A673 (cell line): ENCODE data around the gene CTSD. TPM values are rescaled to one million over a fixed set of nuclear protein-coding genes. Genes with fewer than 3 reads are reported as not detected.

Experiments used
- BruUV-seq: library from RNA; stranded (reverse); fragments of 400-500 nt; replicated peaks from 2 replicates; lab custom pipeline; 2021; lab: Mats Ljungman, UMichigan
- CTCF ChIA-PET: fragments of 300-600 bp; sonication (Branson Sonifier 250); formaldehyde crosslinking; loops from one replicate; lab custom pipeline; 2022; ENCODE audit warnings: antibody characterized with exemption; lab: Charles Lee
- POLR2A ChIA-PET: fragments of 300-600 bp; sonication (Branson Sonifier 250); formaldehyde crosslinking; loops from one replicate; lab custom pipeline; 2022; ENCODE audit warnings: antibody characterized with exemption; ENCODE audit not compliant: low non-redundant PET; lab: Charles Lee
- DNase-seq: peaks from one replicate; pipeline ENCODE4 v3.0.0-alpha.2; 2015; ENCODE audit warnings: low spot score
- H3K27ac ChIP-seq: fragments of 200-600 bp; sonication (generic); 2 replicates; pipeline ENCODE4 v1.5.1; 2016; ENCODE audit warnings: mixed run types, low read depth, mild to moderate bottlenecking, mixed read lengths, antibody characterized with exemption, low read length; ENCODE audit not compliant: poor library complexity, severe bottlenecking
- H3K27me3 ChIP-seq: fragments of 200-600 bp; sonication (generic); replicated peaks from 2 replicates; pipeline ENCODE4 v1.6.1; 2017; ENCODE audit warnings: mixed run types, low read depth, mild to moderate bottlenecking, mixed read lengths, antibody characterized with exemption, low read length; ENCODE audit not compliant: insufficient read depth, poor library complexity
- H3K36me3 ChIP-seq: fragments of 200-600 bp; sonication (generic); 2 replicates; pipeline ENCODE4 v1.6.1; 2016; ENCODE audit warnings: mixed run types, mild to moderate bottlenecking, mixed read lengths, antibody characterized with exemption, low read length; ENCODE audit not compliant: insufficient read depth, poor library complexity, severe bottlenecking
- H3K4me1 ChIP-seq: fragments of 200-600 bp; sonication (generic); 2 replicates; pipeline ENCODE4 v1.6.1; 2017; ENCODE audit warnings: mixed run types, mild to moderate bottlenecking, mixed read lengths, antibody characterized with exemption, low read length; ENCODE audit not compliant: insufficient read depth, poor library complexity, severe bottlenecking
- H3K4me3 ChIP-seq: fragments of 200-600 bp; sonication (generic); 2 replicates; pipeline ENCODE4 v1.5.1; 2016; ENCODE audit warnings: low read depth, mixed run types, mild to moderate bottlenecking, mixed read lengths, low read length; ENCODE audit not compliant: poor library complexity, severe bottlenecking
- H3K9me3 ChIP-seq: fragments of 200-600 bp; sonication (generic); 2 replicates; pipeline ENCODE4 v1.6.1; 2016; ENCODE audit warnings: mixed run types, low read depth, mild to moderate bottlenecking, mixed read lengths, antibody characterized with exemption, low read length; ENCODE audit not compliant: poor library complexity, severe bottlenecking
- EZH2 ChIP-seq: fragments of 200-600 bp; sonication (generic); IDR thresholded peaks from 2 replicates; pipeline ENCODE4 v1.6.1; 2017; ENCODE audit warnings: borderline replicate concordance, low read depth, mild to moderate bottlenecking, mixed read lengths, antibody characterized with exemption, low read length; ENCODE audit not compliant: poor library complexity, severe bottlenecking
- intact Hi-C: fragments of 100-400 bp; cut with micrococcal nuclease; formaldehyde crosslinking; loops from one replicate; pipeline ENCODE4 v1.10.0; 2022; ENCODE audit not compliant: unreplicated experiment
- total RNA-seq: library from RNA; stranded (reverse); gene quantifications from 2 replicates; pipeline ENCODE4 v1.2.3, GENCODE V29; 2021
- TF ChIP-seq, protein P1 (sequence below): fragments of 300-800, 200-600 bp; sonication (generic); conservative IDR thresholded peaks from 2 replicates; pipeline ENCODE4 v1.5.1; 2017; ENCODE audit warnings: low read depth, mild to moderate bottlenecking, antibody characterized with exemption, low read length, moderate library complexity, mixed read lengths

The CTSD gene
- total RNA-seq, 1 experiment from 2014 or later = 159 TPM

DNA sequence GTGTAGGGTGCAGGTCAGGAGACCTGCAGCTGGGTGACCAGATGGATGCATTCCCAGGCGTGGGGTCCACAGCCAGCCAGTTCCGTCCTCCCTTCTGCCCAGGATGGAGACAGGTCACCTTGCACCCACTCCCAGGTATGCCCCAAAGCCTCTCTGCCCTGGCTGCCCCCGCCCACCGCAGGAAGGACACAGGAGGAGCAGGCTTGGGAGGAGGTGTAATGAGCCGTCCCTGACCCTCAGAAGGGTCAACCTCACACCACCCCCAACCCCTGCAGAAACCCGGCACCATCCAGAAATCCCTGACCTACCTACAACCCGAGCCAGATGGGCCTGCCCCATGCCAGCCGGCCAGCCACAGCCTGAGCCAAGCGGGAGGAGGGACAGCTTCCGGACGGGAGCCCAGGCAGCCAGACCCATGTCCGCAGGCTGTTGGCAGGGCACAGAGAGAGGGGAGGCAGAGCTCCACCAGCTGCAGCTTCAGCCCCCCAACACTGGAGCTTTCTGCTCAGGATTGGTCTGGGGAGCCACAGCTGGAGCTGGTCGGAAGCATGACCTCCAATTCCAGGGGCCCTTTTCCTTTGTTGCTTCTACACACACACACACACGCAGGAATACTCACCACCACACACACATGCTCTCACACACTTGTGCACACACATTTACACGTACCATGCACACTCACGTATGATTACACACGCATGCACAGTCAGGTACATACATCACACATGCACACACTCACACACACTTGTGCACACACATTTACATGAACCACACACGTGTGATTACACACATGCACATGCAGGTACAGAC is 18.6 kb downstream of the CTSD start:
- ChIA-PET CTCF (no interaction called here), POLR2A (no interaction called here)
- Histone ChIP-seq H3K27ac (no peak overlapping the region), H3K4me3 (no peak overlapping the region), H3K27me3 (peaks cover 42% of the 10 kb centered on the region), H3K4me1 (no peaks in the 10 kb centered on the region), H3K36me3 (no peaks in the 10 kb centered on the region), H3K9me3 (no peaks in the 10 kb centered on the region)
- no TSS peak for BruUV-seq
- TF ChIP-seq, protein P1, sequence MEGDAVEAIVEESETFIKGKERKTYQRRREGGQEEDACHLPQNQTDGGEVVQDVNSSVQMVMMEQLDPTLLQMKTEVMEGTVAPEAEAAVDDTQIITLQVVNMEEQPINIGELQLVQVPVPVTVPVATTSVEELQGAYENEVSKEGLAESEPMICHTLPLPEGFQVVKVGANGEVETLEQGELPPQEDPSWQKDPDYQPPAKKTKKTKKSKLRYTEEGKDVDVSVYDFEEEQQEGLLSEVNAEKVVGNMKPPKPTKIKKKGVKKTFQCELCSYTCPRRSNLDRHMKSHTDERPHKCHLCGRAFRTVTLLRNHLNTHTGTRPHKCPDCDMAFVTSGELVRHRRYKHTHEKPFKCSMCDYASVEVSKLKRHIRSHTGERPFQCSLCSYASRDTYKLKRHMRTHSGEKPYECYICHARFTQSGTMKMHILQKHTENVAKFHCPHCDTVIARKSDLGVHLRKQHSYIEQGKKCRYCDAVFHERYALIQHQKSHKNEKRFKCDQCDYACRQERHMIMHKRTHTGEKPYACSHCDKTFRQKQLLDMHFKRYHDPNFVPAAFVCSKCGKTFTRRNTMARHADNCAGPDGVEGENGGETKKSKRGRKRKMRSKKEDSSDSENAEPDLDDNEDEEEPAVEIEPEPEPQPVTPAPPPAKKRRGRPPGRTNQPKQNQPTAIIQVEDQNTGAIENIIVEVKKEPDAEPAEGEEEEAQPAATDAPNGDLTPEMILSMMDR = no peak
- no peak for TF ChIP-seq EZH2
- intact Hi-C loops = no loop called here
- no peak for DNase-seq

DNA sequence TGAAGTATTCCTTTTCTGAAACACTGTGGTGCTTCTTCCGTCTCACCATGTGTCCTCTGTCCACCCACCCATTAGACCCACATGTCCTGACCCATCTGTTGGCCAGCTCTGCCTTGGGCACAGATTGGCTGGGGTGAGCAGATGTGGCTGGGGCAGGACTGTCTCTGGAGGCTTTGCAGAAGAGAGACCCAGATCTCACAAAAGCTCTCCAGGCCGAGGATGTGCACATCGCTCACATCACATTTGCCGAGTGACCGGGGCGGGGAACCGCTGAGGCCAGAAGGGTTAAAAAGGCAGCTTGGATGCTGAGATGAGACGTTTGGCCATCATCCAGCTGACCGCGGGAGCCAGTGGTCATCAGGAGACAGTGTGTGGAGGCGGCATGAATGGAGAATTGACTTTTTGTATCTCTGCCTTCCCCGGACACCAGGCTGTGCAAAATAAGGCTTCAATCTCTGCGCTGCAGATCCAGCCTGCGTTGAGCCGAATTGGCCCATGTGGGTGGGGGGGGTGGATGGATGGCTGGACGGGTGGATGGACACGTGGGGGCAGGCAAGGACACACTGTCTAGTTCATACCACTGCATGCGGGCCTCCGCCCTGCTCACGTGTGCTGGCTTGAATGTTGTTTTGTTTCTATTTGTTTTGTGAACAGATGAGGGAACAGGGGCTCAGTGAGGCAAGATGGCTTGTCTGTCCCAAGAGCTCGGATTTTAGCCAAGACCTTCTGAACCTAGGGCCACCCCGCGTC is 19.4 kb downstream of the CTSD start:
- no peaks in the 10 kb centered on the region for H3K36me3 ChIP-seq
- intact Hi-C loops = no loop called here

DNA sequence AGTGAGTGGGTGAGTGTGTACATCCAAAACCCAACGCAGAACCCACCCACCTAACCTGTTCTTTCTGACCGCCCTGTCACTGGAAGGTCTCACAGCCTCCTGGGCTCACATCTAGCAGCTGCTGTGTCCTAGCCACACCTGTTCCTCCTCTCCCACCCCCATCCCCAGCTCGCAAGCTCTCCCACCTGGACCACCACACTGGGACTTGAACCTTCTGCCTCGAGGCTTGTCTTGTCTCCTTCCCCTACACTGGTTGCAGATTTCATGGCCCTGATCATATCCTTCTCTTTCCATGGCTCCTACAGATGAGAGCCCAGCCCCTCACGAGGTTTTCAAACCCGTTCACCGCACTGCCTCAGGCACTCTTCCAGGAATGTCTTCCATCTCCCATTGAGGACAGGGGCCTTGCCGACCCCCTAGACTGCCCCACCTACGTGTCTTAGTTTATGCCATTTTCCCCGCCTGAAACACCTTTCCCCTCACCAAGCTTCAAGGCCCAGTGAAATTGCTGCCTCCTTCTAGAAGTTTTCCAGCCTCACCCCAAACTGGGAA is 20.1 kb downstream of the CTSD start:
- intact Hi-C loops = no loop called here
- DNase-seq = no peak
- no peaks in the 10 kb centered on the region for H3K9me3 ChIP-seq
- POLR2A ChIA-PET = no interaction called here
- H3K36me3 ChIP-seq = no peaks in the 10 kb centered on the region
- BruUV-seq = no TSS peak
- no peak overlapping the region for H3K4me3 ChIP-seq
- no peak for TF ChIP-seq EZH2
- TF ChIP-seq, protein P1 = no peak
- H3K27ac ChIP-seq = no peak overlapping the region
- H3K27me3 ChIP-seq = peaks cover 27% of the 10 kb centered on the region
- H3K4me1 ChIP-seq = no peaks in the 10 kb centered on the region
- CTCF ChIA-PET = no interaction called here

More for the DNA sequence above, 19.4 kb downstream of the CTSD start:
- Histone ChIP-seq H3K4me1 (no peaks in the 10 kb centered on the region), H3K9me3 (no peaks in the 10 kb centered on the region), H3K27me3 (peaks cover 34% of the 10 kb centered on the region), H3K27ac (no peak overlapping the region), H3K4me3 (no peak overlapping the region)
- ChIA-PET CTCF (no interaction called here), POLR2A (no interaction called here)
- no TSS peak for BruUV-seq
- no peak for TF ChIP-seq EZH2
- DNase-seq = no peak
